ENCODE measurements around the gene RIMKLA.

DNA sequence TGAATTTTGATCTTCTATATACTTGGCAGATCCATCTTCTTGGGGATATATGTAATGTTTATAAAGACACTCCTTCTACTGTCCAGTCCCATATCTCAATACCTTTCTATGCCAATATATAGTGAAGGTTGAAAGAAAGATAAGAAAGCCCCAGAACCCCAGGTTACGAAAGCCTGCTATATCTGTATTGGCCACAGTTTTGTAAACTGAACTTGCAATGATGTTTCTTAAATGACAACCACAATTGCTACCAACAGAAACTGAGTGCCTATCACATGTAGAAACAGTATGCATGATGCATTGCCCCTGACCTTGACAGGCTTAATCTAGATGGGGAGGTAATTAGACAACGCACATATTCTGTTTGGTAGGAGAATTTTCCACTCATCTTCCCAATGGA lies 7.8 kb upstream of the RIMKLA start:
- TF ChIP-seq POLR2AphosphoS5 (IDR thresholded peaks at IDR 0.05; ENCODE audit: low read depth, low read length) (no peak), PAX5 (IDR thresholded peaks at IDR 0.05; ENCODE audit: insufficient read depth, low read length, severe bottlenecking) (no peak), TAF1 (IDR thresholded peaks at IDR 0.05; ENCODE audit: low read depth, low read length) (no peak), POLR2A (IDR thresholded peaks at IDR 0.05; ENCODE audit: low read depth, low read length) (no peak), POU2F2 (IDR thresholded peaks at IDR 0.05; ENCODE audit: low read depth, low read length) (no peak), SPI1 (IDR thresholded peaks at IDR 0.05; ENCODE audit: low read depth, low read length) (no peak)
